ENCODE measurements around the gene GMPS. TPM values are rescaled to one million over a fixed set of nuclear protein-coding genes. Genes with fewer than 3 reads are reported as not detected.
"Not testable (repeated sequence)": the region's sequence is repeated elsewhere in the genome, so short reads cannot be mapped to it uniquely, and the experiment has no call there.

Gene GMPS
- 10 to 100 TPM; 18.5 to 20.2 TPM for total RNA-seq

GRCh38 chr3:155870133-155870944, at the start of gene GMPS:
TSS of gene GMPS (plus strand) at chr3:155870650. CDS start at chr3:155870871, 221 bp downstream.
- intact Hi-C loops (cut with DNase I): no loop called here
- Histone ChIP-seq H3K9me3 (no peaks in the 10 kb centered on the region), H3K27ac (peak within 1 kb of the TSS; percentile 88 to 98 (median 96)), H3K4me3 (peak within 1 kb of the TSS; percentile 74 to 97), H3K27me3 (no peaks in the 10 kb centered on the region), H3K36me3 (replicated peaks in 1 of 2; ENCODE audit: insufficient read depth in 1 of 2, low read depth in 2 of 2) (no peaks in the 10 kb centered on the region), H3K4me1 (peaks cover 23% of the 10 kb centered on the region)
- DNase-seq: peak; percentile 95 to 96 (median 95)
- ATAC-seq: peak; percentile 94
- WGBS, 2 donors: 0% methylated on average over 4 to 83 of the region's 83 CpGs
- TF ChIP-seq CTCF (IDR thresholded peaks at IDR 0.05) (peak; percentile 32 to 86 (median 58)), POLR2A (IDR thresholded peaks at IDR 0.05) (peak; percentile 83 to 90 (median 89))

GRCh38 chr3:155828490-155829098, 41.9 kb upstream of the GMPS start:
- intact Hi-C loops (cut with DNase I); H3K27me3 ChIP-seq; DNase-seq; H3K9me3 ChIP-seq; ATAC-seq; H3K27ac ChIP-seq; H3K36me3 ChIP-seq (replicated peaks in 1 of 2; ENCODE audit: insufficient read depth in 1 of 2, low read depth in 2 of 2); H3K4me1 ChIP-seq; H3K4me3 ChIP-seq: not testable (repeated sequence)
- 95 to 98% methylated on average over 13 of the region's 13 CpGs for WGBS, 2 donors

GRCh38 chr3:155835341-155836071, 34.9 kb upstream of the GMPS start:
- no peak overlapping the region for H3K4me3 ChIP-seq
- WGBS, 2 donors: 37 to 39% methylated on average over 9 of the region's 9 CpGs
- peaks cover 0 to 4% of the 10 kb centered on the region in 2 donors for H3K36me3 ChIP-seq (replicated peaks in 1 of 2; ENCODE audit: insufficient read depth in 1 of 2, low read depth in 2 of 2)
- H3K27ac ChIP-seq: peak overlapping the region; percentile 48 to 82 (median 56)
- TF ChIP-seq CTCF (IDR thresholded peaks at IDR 0.05): no peak
- no peak for TF ChIP-seq POLR2A (IDR thresholded peaks at IDR 0.05)
- DNase-seq (peak; percentile 84 to 90 (median 88)), ATAC-seq (peak; percentile 92)
- H3K9me3 ChIP-seq: no peaks in the 10 kb centered on the region
- peaks cover 35% of the 10 kb centered on the region for H3K4me1 ChIP-seq
- no peaks in the 10 kb centered on the region for H3K27me3 ChIP-seq
- intact Hi-C loops (cut with DNase I): no loop called here

- H3K4me3 ChIP-seq: no peak overlapping the region
- peaks cover 44% of the 10 kb centered on the region for H3K4me1 ChIP-seq
- DNase-seq (no peak), ATAC-seq (no peak)
- intact Hi-C loops (cut with DNase I): no loop called here
- no peak overlapping the region for H3K27ac ChIP-seq
- no peaks in the 10 kb centered on the region for H3K9me3 ChIP-seq
- no peaks in the 10 kb centered on the region for H3K27me3 ChIP-seq
- H3K36me3 ChIP-seq (replicated peaks in 1 of 2; ENCODE audit: insufficient read depth in 1 of 2, low read depth in 2 of 2): no peaks in the 10 kb centered on the region
- 26 to 37% methylated on average over 1 of the region's 1 CpG for WGBS, 2 donors
- TF ChIP-seq POLR2A (IDR thresholded peaks at IDR 0.05): no peak
Observed at GRCh38 chr3:155843569-155843968, 26.9 kb upstream of the GMPS start.

GRCh38 chr3:155846119-155846518, 24.3 kb upstream of the GMPS start:
- ATAC-seq (peak; percentile 83), DNase-seq (peak in 1 of 4 donors; percentile 48)
- Histone ChIP-seq H3K4me3 (no peak overlapping the region), H3K27me3 (no peaks in the 10 kb centered on the region), H3K27ac (peak overlapping the region in 3 of 4 donors; percentile 47 to 56 (median 48)), H3K9me3 (no peaks in the 10 kb centered on the region), H3K4me1 (peaks cover 56% of the 10 kb centered on the region), H3K36me3 (replicated peaks in 1 of 2; ENCODE audit: insufficient read depth in 1 of 2, low read depth in 2 of 2) (no peaks in the 10 kb centered on the region)
- peak in 1 of 3 donors; percentile 18 for TF ChIP-seq POLR2A (IDR thresholded peaks at IDR 0.05)
- TF ChIP-seq CTCF (IDR thresholded peaks at IDR 0.05): no peak
- WGBS, 2 donors: 43 to 47% methylated on average over 3 of the region's 3 CpGs
- intact Hi-C loops (cut with DNase I): no loop called here
